GM23338 (cell line): Measurements from ENCODE around the gene ZNF331. TPM values are rescaled to one million over a fixed set of nuclear protein-coding genes. Genes with fewer than 3 reads are reported as not detected.

Experiments
- ATAC-seq: fragments of 200-7000 bp; cut with Tn5 transposase; 3 replicates; pipeline ENCODE4 v1.9.1; 2020
- DNase-seq: peaks from one replicate; pipeline ENCODE4 v3.0.0-alpha.2; 2015; ENCODE audit warnings: low spot score
- H2AFZ ChIP-seq: fragments of 200-600 bp; sonication (generic); 2 replicates; pipeline ENCODE4 v1.8.0; 2016; ENCODE audit warnings: antibody characterized with exemption, mild to moderate bottlenecking, moderate library complexity
- H3F3A ChIP-seq: fragments of 200-600 bp; sonication (generic); replicated peaks from 2 replicates; pipeline ENCODE4 v1.8.0; 2017; ENCODE audit warnings: antibody characterized with exemption, mixed run types, low read depth
- H3K27ac ChIP-seq: fragments of 200-600 bp; sonication (generic); 2 replicates; pipeline ENCODE4 v1.6.1; 2016; ENCODE audit warnings: low read depth
- H3K27me3 ChIP-seq: fragments of 200-600 bp; sonication (generic); 2 replicates; pipeline ENCODE4 v1.8.0; 2016; ENCODE audit warnings: mild to moderate bottlenecking, mixed run types, moderate library complexity; ENCODE audit not compliant: insufficient read depth
- H3K36me3 ChIP-seq: fragments of 200-600 bp; sonication (generic); 2 replicates; pipeline ENCODE4 v1.8.0; 2016; ENCODE audit warnings: mild to moderate bottlenecking; ENCODE audit not compliant: insufficient read depth
- H3K4me1 ChIP-seq: fragments of 200-600 bp; sonication (generic); 2 replicates; pipeline ENCODE4 v1.8.0; 2016; ENCODE audit warnings: mild to moderate bottlenecking, moderate library complexity; ENCODE audit not compliant: insufficient read depth
- H3K4me2 ChIP-seq: fragments of 200-600 bp; sonication (generic); 2 replicates; pipeline ENCODE4 v1.7.1; 2017; ENCODE audit warnings: mixed run types
- H3K4me3 ChIP-seq: fragments of 200-600 bp; sonication (generic); 2 replicates; pipeline ENCODE4 v1.6.1; 2016; ENCODE audit warnings: mixed run types
- H3K79me2 ChIP-seq: fragments of 200-600 bp; sonication (generic); replicated peaks from 2 replicates; pipeline ENCODE4 v1.8.0; 2017; ENCODE audit warnings: mild to moderate bottlenecking; ENCODE audit not compliant: insufficient read depth
- H3K9me2 ChIP-seq: fragments of 200-600 bp; sonication (generic); 2 replicates; pipeline ENCODE4 v1.8.0; 2017; ENCODE audit not compliant: insufficient read depth
- H4K20me1 ChIP-seq: fragments of 200-600 bp; sonication (generic); replicated peaks from 2 replicates; pipeline ENCODE4 v1.8.0; 2017; ENCODE audit warnings: mild to moderate bottlenecking; ENCODE audit not compliant: insufficient read depth
- H3K27ac Mint-ChIP-seq: 2 replicates; pipeline ENCODE4 v1.8.0; 2020; ENCODE audit warnings: inconsistent platforms, mild to moderate bottlenecking, moderate library complexity, mixed read lengths
- H3K27me3 Mint-ChIP-seq: 3 replicates; pipeline ENCODE4 v1.8.0; 2022; ENCODE audit warnings: low read depth, mild to moderate bottlenecking, moderate library complexity, mixed read lengths, inconsistent platforms; ENCODE audit not compliant: insufficient read depth, poor library complexity
- H3K36me3 Mint-ChIP-seq: 3 replicates; pipeline ENCODE4 v1.8.0; 2021; ENCODE audit warnings: low read depth, mild to moderate bottlenecking, inconsistent platforms, moderate library complexity, mixed read lengths
- H3K4me1 Mint-ChIP-seq: 3 replicates; pipeline ENCODE4 v1.8.0; 2020; ENCODE audit warnings: mild to moderate bottlenecking, inconsistent platforms, mixed read lengths
- H3K4me3 Mint-ChIP-seq: 3 replicates; pipeline ENCODE4 v1.8.0; 2021; ENCODE audit warnings: moderate library complexity, mild to moderate bottlenecking, inconsistent platforms, mixed read lengths
- H3K9me3 Mint-ChIP-seq: 3 replicates; pipeline ENCODE4 v1.8.0; 2020; ENCODE audit warnings: moderate library complexity, mild to moderate bottlenecking, inconsistent platforms, mixed read lengths
- CREB1 ChIP-seq: fragments of 250-450 bp; sonication (Bioruptor Pico); IDR thresholded peaks from 2 replicates; pipeline ENCODE4 v1.5.0; 2020; ENCODE audit warnings: low read depth, mild to moderate bottlenecking, moderate library complexity
- EZH2 ChIP-seq: fragments of 200-600 bp; sonication (generic); IDR thresholded peaks from one replicate; pipeline ENCODE4 v1.8.0; 2017; ENCODE audit warnings: antibody characterized with exemption, mild to moderate bottlenecking, low read depth; ENCODE audit not compliant: unreplicated experiment
- JUNB ChIP-seq: IDR thresholded peaks from one replicate; pipeline ENCODE4 v1.6.1; 2016; ENCODE audit warnings: antibody characterized with exemption; ENCODE audit not compliant: unreplicated experiment
- STAT1 ChIP-seq: IDR thresholded peaks from one replicate; pipeline ENCODE4 v1.6.1; 2016; ENCODE audit warnings: antibody characterized with exemption; ENCODE audit not compliant: unreplicated experiment
- ZNF114 ChIP-seq: fragments of 250-450 bp; sonication (Bioruptor Pico); IDR thresholded peaks from 2 replicates; pipeline ENCODE4 v1.5.0; 2020; ENCODE audit warnings: mild to moderate bottlenecking, moderate library complexity
- ZNF331 ChIP-seq: fragments of 250-450 bp; sonication (Bioruptor Pico); IDR thresholded peaks from 2 replicates; pipeline ENCODE4 v1.5.0; 2020; ENCODE audit warnings: low read depth, mild to moderate bottlenecking, moderate library complexity
- polyA plus RNA-seq: library from polyadenylated mRNA; unstranded; fragments of >200 nt; fragmentation: Nextera tagmentation; extraction: Ambion mirVana; gene quantifications from 2 replicates; pipeline ENCODE4 v1.2.1, GENCODE V29; 2016
- total RNA-seq: library from RNA; depleted of rRNA; stranded (reverse); fragments of >200 nt; shearing (Covaris generic); gene quantifications from 2 replicates; pipeline ENCODE4 v1.2.3, GENCODE V29; 2014
- TF ChIP-seq, protein P1 (sequence below), 2 experiments: fragments of 200-600 bp in 1 of 2; sonication (generic) in 1 of 2; conservative IDR thresholded peaks; 2 replicates each; pipeline versions ENCODE4 v1.5.1 to v1.6.1; 2016 to 2017; ENCODE audit warnings: antibody characterized with exemption in 2 of 2, low read depth in 2 of 2, mild to moderate bottlenecking in 2 of 2, moderate library complexity in 1 of 2
- TF ChIP-seq, protein P2 (sequence below): IDR thresholded peaks from 2 replicates; pipeline ENCODE4 v1.6.1; 2016; ENCODE audit warnings: antibody characterized with exemption
- TF ChIP-seq, protein P3 (sequence below): IDR thresholded peaks from one replicate; pipeline ENCODE4 v1.6.1; 2018; ENCODE audit warnings: antibody characterized with exemption; ENCODE audit not compliant: unreplicated experiment
- TF ChIP-seq, protein P4 (sequence below): fragments of 250-450 bp; sonication (Bioruptor Pico); IDR thresholded peaks from 2 replicates; pipeline ENCODE4 v1.5.0; 2020; ENCODE audit warnings: mild to moderate bottlenecking, moderate library complexity

Gene ZNF331
- total and polyA plus RNA-seq, 2 experiments from 2014 or later, result 36.2 to 46.5 TPM

DNA sequence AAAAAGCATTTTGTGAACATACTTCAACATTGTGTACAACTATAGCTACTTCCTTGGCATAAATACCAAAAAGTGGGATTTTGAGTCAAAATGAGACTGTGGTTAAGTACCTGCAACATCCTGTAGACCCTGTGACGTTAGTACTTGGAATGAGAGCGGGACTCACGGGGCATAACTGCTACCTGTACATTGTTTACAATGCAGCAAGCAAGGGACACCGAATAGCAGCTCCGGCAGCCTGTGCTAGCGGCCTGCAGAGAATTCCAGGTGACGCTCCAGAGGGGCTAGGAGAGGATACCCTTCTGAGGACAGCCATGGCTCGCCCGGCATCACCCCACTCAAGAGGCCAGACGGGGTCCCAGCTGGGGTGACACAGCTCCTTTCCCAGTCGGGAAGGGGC lies 824 bp upstream of the ZNF331 start:
- H2AFZ ChIP-seq, result no peak overlapping the region
- H3F3A ChIP-seq, result peaks cover 21% of the 10 kb centered on the region

More for the DNA sequence above, 824 bp upstream of the ZNF331 start:
- TF ChIP-seq, protein P1, sequence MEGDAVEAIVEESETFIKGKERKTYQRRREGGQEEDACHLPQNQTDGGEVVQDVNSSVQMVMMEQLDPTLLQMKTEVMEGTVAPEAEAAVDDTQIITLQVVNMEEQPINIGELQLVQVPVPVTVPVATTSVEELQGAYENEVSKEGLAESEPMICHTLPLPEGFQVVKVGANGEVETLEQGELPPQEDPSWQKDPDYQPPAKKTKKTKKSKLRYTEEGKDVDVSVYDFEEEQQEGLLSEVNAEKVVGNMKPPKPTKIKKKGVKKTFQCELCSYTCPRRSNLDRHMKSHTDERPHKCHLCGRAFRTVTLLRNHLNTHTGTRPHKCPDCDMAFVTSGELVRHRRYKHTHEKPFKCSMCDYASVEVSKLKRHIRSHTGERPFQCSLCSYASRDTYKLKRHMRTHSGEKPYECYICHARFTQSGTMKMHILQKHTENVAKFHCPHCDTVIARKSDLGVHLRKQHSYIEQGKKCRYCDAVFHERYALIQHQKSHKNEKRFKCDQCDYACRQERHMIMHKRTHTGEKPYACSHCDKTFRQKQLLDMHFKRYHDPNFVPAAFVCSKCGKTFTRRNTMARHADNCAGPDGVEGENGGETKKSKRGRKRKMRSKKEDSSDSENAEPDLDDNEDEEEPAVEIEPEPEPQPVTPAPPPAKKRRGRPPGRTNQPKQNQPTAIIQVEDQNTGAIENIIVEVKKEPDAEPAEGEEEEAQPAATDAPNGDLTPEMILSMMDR (conservative IDR thresholded peaks at IDR 0.05; ENCODE audit: low read depth in 2 of 2), result no peak
- TF ChIP-seq ZNF114 (CRISPR knock-in tag) (no peak), STAT1 (no peak), CREB1 (no peak), JUNB (no peak), EZH2 (no peak), ZNF331 (no peak)
- TF ChIP-seq, protein P2, sequence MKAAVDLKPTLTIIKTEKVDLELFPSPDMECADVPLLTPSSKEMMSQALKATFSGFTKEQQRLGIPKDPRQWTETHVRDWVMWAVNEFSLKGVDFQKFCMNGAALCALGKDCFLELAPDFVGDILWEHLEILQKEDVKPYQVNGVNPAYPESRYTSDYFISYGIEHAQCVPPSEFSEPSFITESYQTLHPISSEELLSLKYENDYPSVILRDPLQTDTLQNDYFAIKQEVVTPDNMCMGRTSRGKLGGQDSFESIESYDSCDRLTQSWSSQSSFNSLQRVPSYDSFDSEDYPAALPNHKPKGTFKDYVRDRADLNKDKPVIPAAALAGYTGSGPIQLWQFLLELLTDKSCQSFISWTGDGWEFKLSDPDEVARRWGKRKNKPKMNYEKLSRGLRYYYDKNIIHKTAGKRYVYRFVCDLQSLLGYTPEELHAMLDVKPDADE, result no peak
- TF ChIP-seq, protein P3, sequence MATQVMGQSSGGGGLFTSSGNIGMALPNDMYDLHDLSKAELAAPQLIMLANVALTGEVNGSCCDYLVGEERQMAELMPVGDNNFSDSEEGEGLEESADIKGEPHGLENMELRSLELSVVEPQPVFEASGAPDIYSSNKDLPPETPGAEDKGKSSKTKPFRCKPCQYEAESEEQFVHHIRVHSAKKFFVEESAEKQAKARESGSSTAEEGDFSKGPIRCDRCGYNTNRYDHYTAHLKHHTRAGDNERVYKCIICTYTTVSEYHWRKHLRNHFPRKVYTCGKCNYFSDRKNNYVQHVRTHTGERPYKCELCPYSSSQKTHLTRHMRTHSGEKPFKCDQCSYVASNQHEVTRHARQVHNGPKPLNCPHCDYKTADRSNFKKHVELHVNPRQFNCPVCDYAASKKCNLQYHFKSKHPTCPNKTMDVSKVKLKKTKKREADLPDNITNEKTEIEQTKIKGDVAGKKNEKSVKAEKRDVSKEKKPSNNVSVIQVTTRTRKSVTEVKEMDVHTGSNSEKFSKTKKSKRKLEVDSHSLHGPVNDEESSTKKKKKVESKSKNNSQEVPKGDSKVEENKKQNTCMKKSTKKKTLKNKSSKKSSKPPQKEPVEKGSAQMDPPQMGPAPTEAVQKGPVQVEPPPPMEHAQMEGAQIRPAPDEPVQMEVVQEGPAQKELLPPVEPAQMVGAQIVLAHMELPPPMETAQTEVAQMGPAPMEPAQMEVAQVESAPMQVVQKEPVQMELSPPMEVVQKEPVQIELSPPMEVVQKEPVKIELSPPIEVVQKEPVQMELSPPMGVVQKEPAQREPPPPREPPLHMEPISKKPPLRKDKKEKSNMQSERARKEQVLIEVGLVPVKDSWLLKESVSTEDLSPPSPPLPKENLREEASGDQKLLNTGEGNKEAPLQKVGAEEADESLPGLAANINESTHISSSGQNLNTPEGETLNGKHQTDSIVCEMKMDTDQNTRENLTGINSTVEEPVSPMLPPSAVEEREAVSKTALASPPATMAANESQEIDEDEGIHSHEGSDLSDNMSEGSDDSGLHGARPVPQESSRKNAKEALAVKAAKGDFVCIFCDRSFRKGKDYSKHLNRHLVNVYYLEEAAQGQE, result no peak
- TF ChIP-seq, protein P4, sequence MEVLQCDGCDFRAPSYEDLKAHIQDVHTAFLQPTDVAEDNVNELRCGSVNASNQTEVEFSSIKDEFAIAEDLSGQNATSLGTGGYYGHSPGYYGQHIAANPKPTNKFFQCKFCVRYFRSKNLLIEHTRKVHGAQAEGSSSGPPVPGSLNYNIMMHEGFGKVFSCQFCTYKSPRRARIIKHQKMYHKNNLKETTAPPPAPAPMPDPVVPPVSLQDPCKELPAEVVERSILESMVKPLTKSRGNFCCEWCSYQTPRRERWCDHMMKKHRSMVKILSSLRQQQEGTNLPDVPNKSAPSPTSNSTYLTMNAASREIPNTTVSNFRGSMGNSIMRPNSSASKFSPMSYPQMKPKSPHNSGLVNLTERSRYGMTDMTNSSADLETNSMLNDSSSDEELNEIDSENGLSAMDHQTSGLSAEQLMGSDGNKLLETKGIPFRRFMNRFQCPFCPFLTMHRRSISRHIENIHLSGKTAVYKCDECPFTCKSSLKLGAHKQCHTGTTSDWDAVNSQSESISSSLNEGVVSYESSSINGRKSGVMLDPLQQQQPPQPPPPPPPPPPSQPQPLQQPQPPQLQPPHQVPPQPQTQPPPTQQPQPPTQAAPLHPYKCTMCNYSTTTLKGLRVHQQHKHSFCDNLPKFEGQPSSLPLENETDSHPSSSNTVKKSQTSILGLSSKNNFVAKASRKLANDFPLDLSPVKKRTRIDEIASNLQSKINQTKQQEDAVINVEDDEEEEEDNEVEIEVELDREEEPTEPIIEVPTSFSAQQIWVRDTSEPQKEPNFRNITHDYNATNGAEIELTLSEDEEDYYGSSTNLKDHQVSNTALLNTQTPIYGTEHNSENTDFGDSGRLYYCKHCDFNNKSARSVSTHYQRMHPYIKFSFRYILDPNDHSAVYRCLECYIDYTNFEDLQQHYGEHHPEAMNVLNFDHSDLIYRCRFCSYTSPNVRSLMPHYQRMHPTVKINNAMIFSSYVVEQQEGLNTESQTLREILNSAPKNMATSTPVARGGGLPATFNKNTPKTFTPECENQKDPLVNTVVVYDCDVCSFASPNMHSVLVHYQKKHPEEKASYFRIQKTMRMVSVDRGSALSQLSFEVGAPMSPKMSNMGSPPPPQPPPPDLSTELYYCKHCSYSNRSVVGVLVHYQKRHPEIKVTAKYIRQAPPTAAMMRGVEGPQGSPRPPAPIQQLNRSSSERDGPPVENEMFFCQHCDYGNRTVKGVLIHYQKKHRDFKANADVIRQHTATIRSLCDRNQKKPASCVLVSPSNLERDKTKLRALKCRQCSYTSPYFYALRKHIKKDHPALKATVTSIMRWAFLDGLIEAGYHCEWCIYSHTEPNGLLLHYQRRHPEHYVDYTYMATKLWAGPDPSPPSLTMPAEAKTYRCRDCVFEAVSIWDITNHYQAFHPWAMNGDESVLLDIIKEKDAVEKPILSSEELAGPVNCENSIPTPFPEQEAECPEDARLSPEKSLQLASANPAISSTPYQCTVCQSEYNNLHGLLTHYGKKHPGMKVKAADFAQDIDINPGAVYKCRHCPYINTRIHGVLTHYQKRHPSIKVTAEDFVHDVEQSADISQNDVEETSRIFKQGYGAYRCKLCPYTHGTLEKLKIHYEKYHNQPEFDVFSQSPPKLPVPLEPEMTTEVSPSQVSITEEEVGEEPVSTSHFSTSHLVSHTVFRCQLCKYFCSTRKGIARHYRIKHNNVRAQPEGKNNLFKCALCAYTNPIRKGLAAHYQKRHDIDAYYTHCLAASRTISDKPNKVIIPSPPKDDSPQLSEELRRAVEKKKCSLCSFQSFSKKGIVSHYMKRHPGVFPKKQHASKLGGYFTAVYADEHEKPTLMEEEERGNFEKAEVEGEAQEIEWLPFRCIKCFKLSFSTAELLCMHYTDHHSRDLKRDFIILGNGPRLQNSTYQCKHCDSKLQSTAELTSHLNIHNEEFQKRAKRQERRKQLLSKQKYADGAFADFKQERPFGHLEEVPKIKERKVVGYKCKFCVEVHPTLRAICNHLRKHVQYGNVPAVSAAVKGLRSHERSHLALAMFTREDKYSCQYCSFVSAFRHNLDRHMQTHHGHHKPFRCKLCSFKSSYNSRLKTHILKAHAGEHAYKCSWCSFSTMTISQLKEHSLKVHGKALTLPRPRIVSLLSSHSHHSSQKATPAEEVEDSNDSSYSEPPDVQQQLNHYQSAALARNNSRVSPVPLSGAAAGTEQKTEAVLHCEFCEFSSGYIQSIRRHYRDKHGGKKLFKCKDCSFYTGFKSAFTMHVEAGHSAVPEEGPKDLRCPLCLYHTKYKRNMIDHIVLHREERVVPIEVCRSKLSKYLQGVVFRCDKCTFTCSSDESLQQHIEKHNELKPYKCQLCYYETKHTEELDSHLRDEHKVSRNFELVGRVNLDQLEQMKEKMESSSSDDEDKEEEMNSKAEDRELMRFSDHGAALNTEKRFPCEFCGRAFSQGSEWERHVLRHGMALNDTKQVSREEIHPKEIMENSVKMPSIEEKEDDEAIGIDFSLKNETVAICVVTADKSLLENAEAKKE (CRISPR knock-in tag), result no peak
- peak overlapping the region; percentile 71; the same call in 1 of the 2 replicates for H3K4me3 ChIP-seq
- peak overlapping the region; percentile 83 for H3K4me2 ChIP-seq
- H3K4me1 Mint-ChIP-seq, result no peaks in the 10 kb centered on the region; the same call in 2 of the 3 replicates
- no peaks in the 10 kb centered on the region for H3K9me2 ChIP-seq
- DNase-seq, result no peak
- peak overlapping the region; percentile 51 for H3K27ac ChIP-seq
- H3K36me3 Mint-ChIP-seq, result peaks cover 41% of the 10 kb centered on the region
- H3K79me2 ChIP-seq, result peaks cover 4% of the 10 kb centered on the region; the same call in 1 of the 2 replicates
- no peaks in the 10 kb centered on the region; the same call in 2 of the 3 replicates for H3K9me3 Mint-ChIP-seq
- H3K27ac Mint-ChIP-seq, result no peak overlapping the region
- peaks cover 7% of the 10 kb centered on the region; the same call in 1 of the 2 replicates for H3K36me3 ChIP-seq
- H4K20me1 ChIP-seq, result peaks cover 8% of the 10 kb centered on the region; the same call in 1 of the 2 replicates
- H3K27me3 Mint-ChIP-seq, result peaks cover 15% of the 10 kb centered on the region
- H3K4me1 ChIP-seq, result no peaks in the 10 kb centered on the region
- no peak for ATAC-seq
- no peaks in the 10 kb centered on the region for H3K27me3 ChIP-seq
- peak overlapping the region; percentile 89 for H3K4me3 Mint-ChIP-seq
